Fibroblast of lung (primary cell): ENCODE measurements around the gene IL11RA. TPM values are rescaled to one million over a fixed set of nuclear protein-coding genes. Genes with fewer than 3 reads are reported as not detected.

Source experiments
- DNase-seq, 2 donors: peaks; one replicate each; pipeline versions ENCODE4 v3.0.0 to v3.0.0-alpha.2; 2010; ENCODE audit warnings: low read depth in 2 of 2
- H2AFZ ChIP-seq: 2 replicates; pipeline ENCODE4 v1.5.1; 2012; ENCODE audit warnings: low read length, control low read depth, inconsistent platforms
- H3K27ac ChIP-seq: 2 replicates; pipeline ENCODE4 v1.5.1; 2011; ENCODE audit warnings: low read length, control low read depth; ENCODE audit not compliant: insufficient read depth
- H3K27me3 ChIP-seq: 2 replicates; pipeline ENCODE4 v1.5.1; 2011; ENCODE audit warnings: mild to moderate bottlenecking, low read length; ENCODE audit not compliant: control insufficient read depth, insufficient read depth
- H3K36me3 ChIP-seq: 2 replicates; pipeline ENCODE4 v1.5.1; 2011; ENCODE audit warnings: low read length; ENCODE audit not compliant: control insufficient read depth, insufficient read depth
- H3K4me1 ChIP-seq: 2 replicates; pipeline ENCODE4 v1.5.1; 2011; ENCODE audit warnings: low read length; ENCODE audit not compliant: control insufficient read depth, insufficient read depth; ENCODE audit errors: extremely low read depth
- H3K4me2 ChIP-seq: 2 replicates; pipeline ENCODE4 v1.5.1; 2011; ENCODE audit warnings: low read length, control low read depth; ENCODE audit not compliant: insufficient read depth; ENCODE audit errors: extremely low read depth
- H3K4me3 ChIP-seq, 4 experiments: fragments of 200-600 bp in 1 of 4; sonication (generic) in 1 of 4; replicated peaks in 1 of 4; 2 replicates each; pipeline ENCODE4 v1.5.1; 2011 to 2016; ENCODE audit warnings: low read length in 4 of 4, low read depth in 3 of 4, mild to moderate bottlenecking in 3 of 4, control low read depth in 2 of 4, inconsistent platforms in 1 of 4, mixed read lengths in 1 of 4; ENCODE audit not compliant: insufficient read depth in 1 of 4; ENCODE audit errors: control extremely low read depth in 1 of 4
- H3K79me2 ChIP-seq: 2 replicates; pipeline ENCODE4 v1.5.1; 2012; ENCODE audit warnings: mild to moderate bottlenecking, low read length, inconsistent platforms; ENCODE audit not compliant: control insufficient read depth, insufficient read depth
- H3K9ac ChIP-seq: 2 replicates; pipeline ENCODE4 v1.5.1; 2011; ENCODE audit warnings: mild to moderate bottlenecking, low read length, control low read depth; ENCODE audit not compliant: insufficient read depth
- H3K9me3 ChIP-seq: 2 replicates; pipeline ENCODE4 v1.5.1; 2012; ENCODE audit warnings: low read depth, low read length; ENCODE audit not compliant: control insufficient read depth, insufficient read depth
- H4K20me1 ChIP-seq: 2 replicates; pipeline ENCODE4 v1.5.1; 2011; ENCODE audit warnings: low read length; ENCODE audit not compliant: control insufficient read depth, insufficient read depth; ENCODE audit errors: extremely low read depth
- EZH2 ChIP-seq: IDR thresholded peaks from 2 replicates; pipeline ENCODE4 v1.5.1; 2012; ENCODE audit warnings: low read length, control low read depth, mild to moderate bottlenecking; ENCODE audit errors: missing control alignments
- polyA plus RNA-seq, 2 donors: library from polyadenylated mRNA; depleted of rRNA in 1 of 2; stranded (reverse) in 1 of 2; unstranded in 1 of 2; fragments of >200 nt; gene quantifications; 2 replicates each; pipeline ENCODE4 v1.2.1, GENCODE V29; 2011 to 2012; ENCODE audit warnings: missing spikeins in 1 of 2
- total RNA-seq: library from RNA; depleted of rRNA; stranded (reverse); fragments of >200 nt; gene quantifications from 2 replicates; pipeline ENCODE4 v1.2.1, GENCODE V29; 2014
- TF ChIP-seq, protein P1 (sequence below), 2 donors: IDR thresholded peaks in 1 of 2; conservative IDR thresholded peaks in 1 of 2; 1 replicate in 1 of 2; 2 replicates in 1 of 2; pipeline ENCODE4 v1.5.1; 2011 to 2012; ENCODE audit warnings: low read length in 2 of 2, control low read depth in 1 of 2, inconsistent platforms in 1 of 2, low read depth in 1 of 2, mild to moderate bottlenecking in 1 of 2

IL11RA gene
- total and polyA plus RNA-seq, 2 donors (not counting 1 experiment from before 2014, with no cell fraction given), result 5.0 to 6.9 TPM

DNA sequence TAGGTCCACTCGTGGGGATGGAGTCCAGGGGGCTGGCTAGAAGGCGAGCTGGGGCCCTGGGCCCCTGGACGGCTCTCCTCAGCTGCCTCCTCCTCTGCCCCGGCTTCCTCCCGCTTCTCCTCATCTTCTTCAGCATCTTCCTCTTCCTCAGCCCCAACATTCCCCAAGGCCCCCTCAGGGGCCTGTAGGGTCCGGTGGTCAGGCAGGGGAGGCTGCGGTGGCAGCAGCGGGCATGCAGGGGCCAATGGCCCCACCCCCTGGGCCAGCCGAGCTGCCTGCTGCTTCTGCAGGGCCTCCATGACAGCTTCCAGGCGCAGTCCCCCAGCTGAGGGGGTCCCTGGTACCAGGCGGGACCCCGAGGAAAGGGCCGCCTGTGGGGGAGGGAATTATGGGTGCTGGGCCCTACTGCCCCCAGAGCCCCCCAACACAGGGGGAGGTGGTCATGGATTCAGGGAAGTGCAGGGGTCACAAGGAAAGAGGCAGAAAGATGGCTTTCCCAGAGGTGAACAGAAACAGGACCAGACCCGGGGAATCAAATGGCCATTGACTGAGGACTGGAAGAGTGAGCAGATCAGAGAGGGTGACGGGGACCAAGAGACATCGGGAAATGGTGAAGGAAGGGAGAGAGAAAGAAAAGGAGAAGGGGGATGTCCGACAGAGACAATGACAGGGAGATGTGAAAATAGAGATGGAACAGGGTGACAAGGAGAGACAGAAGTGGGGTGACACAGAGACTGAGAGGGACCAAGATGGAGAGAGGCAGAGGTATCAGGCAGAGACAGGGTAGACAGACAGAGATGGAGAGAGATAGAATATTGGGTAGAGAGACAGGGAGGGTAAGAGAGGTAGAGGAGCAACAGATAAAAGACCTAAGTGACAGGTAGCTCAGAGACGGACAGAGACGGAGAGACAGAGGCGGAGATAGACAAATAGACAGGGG is 24.0 kb upstream of the IL11RA start:
- H3K79me2 ChIP-seq, result no peaks in the 10 kb centered on the region
- H3K27ac ChIP-seq, result no peak overlapping the region
- TF ChIP-seq EZH2, result peak; percentile 100
- TF ChIP-seq, protein P1, sequence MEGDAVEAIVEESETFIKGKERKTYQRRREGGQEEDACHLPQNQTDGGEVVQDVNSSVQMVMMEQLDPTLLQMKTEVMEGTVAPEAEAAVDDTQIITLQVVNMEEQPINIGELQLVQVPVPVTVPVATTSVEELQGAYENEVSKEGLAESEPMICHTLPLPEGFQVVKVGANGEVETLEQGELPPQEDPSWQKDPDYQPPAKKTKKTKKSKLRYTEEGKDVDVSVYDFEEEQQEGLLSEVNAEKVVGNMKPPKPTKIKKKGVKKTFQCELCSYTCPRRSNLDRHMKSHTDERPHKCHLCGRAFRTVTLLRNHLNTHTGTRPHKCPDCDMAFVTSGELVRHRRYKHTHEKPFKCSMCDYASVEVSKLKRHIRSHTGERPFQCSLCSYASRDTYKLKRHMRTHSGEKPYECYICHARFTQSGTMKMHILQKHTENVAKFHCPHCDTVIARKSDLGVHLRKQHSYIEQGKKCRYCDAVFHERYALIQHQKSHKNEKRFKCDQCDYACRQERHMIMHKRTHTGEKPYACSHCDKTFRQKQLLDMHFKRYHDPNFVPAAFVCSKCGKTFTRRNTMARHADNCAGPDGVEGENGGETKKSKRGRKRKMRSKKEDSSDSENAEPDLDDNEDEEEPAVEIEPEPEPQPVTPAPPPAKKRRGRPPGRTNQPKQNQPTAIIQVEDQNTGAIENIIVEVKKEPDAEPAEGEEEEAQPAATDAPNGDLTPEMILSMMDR (conservative IDR thresholded peaks at IDR 0.05 in 1 of 2, IDR thresholded peaks at IDR 0.05 in 1 of 2; ENCODE audit: low read depth in 1 of 2, low read length in 2 of 2), result no peak
- no peaks in the 10 kb centered on the region for H4K20me1 ChIP-seq
- no peaks in the 10 kb centered on the region for H3K36me3 ChIP-seq
- peaks cover 65% of the 10 kb centered on the region for H3K27me3 ChIP-seq
- H3K4me2 ChIP-seq, result peak overlapping the region; percentile 58
- peak overlapping the region in 1 of 4 experiments; percentile 44 for H3K4me3 ChIP-seq
- no peak overlapping the region for H2AFZ ChIP-seq
- no peaks in the 10 kb centered on the region for H3K9me3 ChIP-seq
- no peaks in the 10 kb centered on the region for H3K4me1 ChIP-seq
- no peak for DNase-seq
- H3K9ac ChIP-seq, result no peak overlapping the region

DNA sequence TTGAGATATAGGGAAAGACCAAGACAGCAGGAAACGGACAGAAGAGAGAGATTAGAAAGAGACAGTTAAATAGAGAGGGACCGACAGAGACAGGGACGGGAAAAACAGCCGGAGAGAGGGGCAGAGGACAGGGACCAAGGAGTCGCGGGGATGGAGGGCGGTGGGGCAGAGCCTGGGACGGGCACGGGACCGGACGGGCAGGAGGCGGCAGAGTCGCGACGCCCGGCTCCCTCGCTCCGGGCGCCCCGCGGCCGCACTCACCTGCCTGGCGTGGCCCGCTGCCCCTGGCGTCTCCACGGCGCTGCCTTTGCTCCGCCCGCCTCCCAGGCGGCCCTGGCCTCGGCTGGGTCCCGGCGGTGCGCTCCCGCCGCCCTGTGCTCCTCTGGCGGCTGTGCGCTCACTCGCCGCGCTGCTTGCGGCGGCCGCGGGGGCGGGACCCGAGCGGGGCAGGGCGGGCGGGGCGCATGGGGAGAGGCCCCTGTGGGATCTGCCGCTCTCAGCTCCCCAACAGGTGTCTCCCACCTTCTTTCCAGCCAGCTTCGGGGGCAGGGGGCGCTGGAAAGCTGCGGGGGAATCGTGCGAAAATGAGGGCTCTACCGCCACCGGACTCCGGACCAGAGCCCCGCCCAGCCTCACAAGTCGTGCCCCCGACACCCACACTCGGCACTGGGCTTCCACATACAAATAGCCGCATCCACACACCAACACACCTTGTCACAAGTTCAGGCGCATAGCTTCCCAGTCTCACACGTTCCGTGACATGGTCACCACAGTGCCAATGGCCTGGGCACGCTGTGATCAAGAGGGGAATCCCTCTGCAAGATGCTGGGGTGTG is 23.1 kb upstream of the IL11RA start, which contains the start of gene ARID3C:
ARID3C (minus strand) TSS at position 411 of the 835 bp plus-strand sequence. CDS start 1,052 bp downstream, outside the sequence.
- Histone ChIP-seq H3K27ac (no peak within 1 kb of the TSS), H3K9ac (no peak within 1 kb of the TSS), H3K36me3 (no peaks in the 10 kb centered on the region), H3K4me3 (peak within 1 kb of the TSS in 2 of 4 experiments; percentile 22 to 44), H4K20me1 (no peaks in the 10 kb centered on the region), H3K79me2 (no peaks in the 10 kb centered on the region), H3K4me2 (peak within 1 kb of the TSS; percentile 58), H2AFZ (no peak within 1 kb of the TSS), H3K9me3 (no peaks in the 10 kb centered on the region), H3K27me3 (peaks cover 56% of the 10 kb centered on the region), H3K4me1 (no peaks in the 10 kb centered on the region)
- peak; percentile 90 for TF ChIP-seq EZH2
- TF ChIP-seq, protein P1 (conservative IDR thresholded peaks at IDR 0.05 in 1 of 2, IDR thresholded peaks at IDR 0.05 in 1 of 2; ENCODE audit: low read depth in 1 of 2, low read length in 2 of 2), result no peak
- no peak for DNase-seq

DNA sequence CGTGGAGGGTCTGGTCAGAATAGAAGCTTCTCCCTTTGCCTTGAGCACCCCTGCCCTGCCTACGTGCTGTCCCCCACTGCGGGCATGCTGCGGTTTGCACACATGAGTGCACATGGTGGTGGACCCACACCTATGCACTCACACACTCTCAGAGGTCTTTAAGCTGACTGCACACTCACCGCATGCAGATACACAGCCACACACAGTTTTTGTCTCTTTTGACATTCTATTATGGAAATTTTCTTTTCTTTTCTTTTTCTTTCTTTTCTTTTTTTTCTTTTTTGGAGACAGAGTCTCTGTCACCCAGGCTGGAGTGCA is 22.5 kb upstream of the IL11RA start:
- no peak for DNase-seq
- TF ChIP-seq EZH2, result peak; percentile 72
- TF ChIP-seq, protein P1 (conservative IDR thresholded peaks at IDR 0.05 in 1 of 2, IDR thresholded peaks at IDR 0.05 in 1 of 2; ENCODE audit: low read depth in 1 of 2, low read length in 2 of 2), result no peak
- Histone ChIP-seq H3K36me3 (no peaks in the 10 kb centered on the region), H3K4me1 (no peaks in the 10 kb centered on the region), H2AFZ (no peak overlapping the region), H3K9ac (no peak overlapping the region), H3K27me3 (peaks cover 51% of the 10 kb centered on the region), H3K79me2 (no peaks in the 10 kb centered on the region), H3K27ac (no peak overlapping the region), H3K9me3 (no peaks in the 10 kb centered on the region), H3K4me3 (no peak overlapping the region), H3K4me2 (no peak overlapping the region), H4K20me1 (no peaks in the 10 kb centered on the region)
